Suprapubic skin (tissue), 3 donors: ENCODE data around the gene IL21.

Experiments used
- POLR2AphosphoS5 ChIP-seq, 3 donors: sonication (generic); formaldehyde crosslinking; IDR thresholded peaks; one replicate each; pipeline ENCODE4 v1.6.1; 2017; ENCODE audit warnings: antibody characterized with exemption in 3 of 3
- TF ChIP-seq, protein P1 (sequence below), 2 donors: fragments of 200-600 bp in 1 of 2; fragments of 450-650 bp in 1 of 2; sonication (generic) in 1 of 2; IDR thresholded peaks; one replicate each; pipeline ENCODE4 v1.5.1; 2016 to 2019; ENCODE audit warnings: antibody characterized with exemption in 2 of 2, mild to moderate bottlenecking in 1 of 2, moderate library complexity in 1 of 2

DNA sequence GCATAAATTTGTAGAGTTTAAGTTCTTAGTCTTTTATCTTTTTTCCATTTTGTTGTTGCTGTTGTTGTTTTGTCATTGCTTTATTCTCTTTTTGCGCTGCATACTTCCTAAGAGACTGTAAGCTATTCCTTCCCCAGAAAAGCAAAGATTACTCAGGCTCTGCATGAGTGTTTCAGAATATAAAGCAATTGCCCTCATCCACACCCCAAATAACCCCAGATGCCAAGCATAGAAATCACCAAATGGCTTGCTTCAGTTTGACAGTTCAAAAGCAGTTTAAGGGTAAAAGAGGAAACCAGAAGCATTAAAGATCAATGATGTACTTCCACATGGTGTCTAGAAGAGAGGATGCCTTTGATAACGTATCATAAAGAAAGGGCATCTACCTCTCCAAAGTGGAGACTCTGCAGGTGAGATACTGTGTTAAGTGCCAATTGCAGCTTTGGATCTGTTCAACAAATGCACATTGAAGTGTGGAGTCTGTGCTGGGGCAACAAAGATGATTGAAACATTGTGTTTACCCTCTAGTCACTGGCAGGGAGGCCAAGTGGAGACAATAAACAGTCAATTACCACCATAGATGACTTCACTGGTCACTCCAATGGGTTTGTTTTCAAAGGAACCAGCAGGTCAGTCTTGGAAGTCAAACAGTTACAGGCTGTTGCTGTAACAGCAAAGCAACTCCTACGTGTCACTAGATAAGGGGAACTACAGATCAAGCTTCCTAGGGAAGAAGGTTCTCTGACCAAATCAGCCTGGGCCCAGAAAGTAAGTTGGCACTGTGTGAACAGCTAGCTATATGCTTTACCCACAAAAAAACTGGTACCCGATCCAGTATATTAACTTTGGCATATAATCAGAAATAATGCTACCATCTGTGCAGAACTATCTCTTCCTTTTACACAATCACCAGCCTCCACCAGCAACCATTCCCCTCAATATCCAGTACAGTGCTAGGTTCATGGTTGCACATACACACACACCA is 40.6 kb upstream of the IL21 start:
- TF ChIP-seq, protein P1, sequence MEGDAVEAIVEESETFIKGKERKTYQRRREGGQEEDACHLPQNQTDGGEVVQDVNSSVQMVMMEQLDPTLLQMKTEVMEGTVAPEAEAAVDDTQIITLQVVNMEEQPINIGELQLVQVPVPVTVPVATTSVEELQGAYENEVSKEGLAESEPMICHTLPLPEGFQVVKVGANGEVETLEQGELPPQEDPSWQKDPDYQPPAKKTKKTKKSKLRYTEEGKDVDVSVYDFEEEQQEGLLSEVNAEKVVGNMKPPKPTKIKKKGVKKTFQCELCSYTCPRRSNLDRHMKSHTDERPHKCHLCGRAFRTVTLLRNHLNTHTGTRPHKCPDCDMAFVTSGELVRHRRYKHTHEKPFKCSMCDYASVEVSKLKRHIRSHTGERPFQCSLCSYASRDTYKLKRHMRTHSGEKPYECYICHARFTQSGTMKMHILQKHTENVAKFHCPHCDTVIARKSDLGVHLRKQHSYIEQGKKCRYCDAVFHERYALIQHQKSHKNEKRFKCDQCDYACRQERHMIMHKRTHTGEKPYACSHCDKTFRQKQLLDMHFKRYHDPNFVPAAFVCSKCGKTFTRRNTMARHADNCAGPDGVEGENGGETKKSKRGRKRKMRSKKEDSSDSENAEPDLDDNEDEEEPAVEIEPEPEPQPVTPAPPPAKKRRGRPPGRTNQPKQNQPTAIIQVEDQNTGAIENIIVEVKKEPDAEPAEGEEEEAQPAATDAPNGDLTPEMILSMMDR (IDR thresholded peaks at IDR 0.05), result no peak
- no peak for TF ChIP-seq POLR2AphosphoS5 (IDR thresholded peaks at IDR 0.05)
